GM13976 (cell line): ENCODE results near the gene UBR3.
"Not testable (repeated sequence)": the region's sequence is repeated elsewhere in the genome, so short reads cannot be mapped to it uniquely, and the experiment has no call there.

Source experiments
- DNase-seq: peaks from one replicate; pipeline ENCODE4 v3.0.0; 2012; ENCODE audit warnings: low spot score
- CTCF ChIP-seq: IDR thresholded peaks from 2 replicates; pipeline ENCODE4 v1.5.1; 2012; ENCODE audit warnings: borderline replicate concordance, mild to moderate bottlenecking; ENCODE audit not compliant: insufficient read depth; ENCODE audit errors: extremely low read depth, missing control alignments, control extremely low read depth
- in situ Hi-C: fragments of 300-500 bp; cut with MboI; formaldehyde crosslinking; loops from one replicate; pipeline ENCODE4 v1.12.0; 2022; ENCODE audit warnings: low sequenced_read_pairs, mixed read lengths, inconsistent platforms; ENCODE audit not compliant: unreplicated experiment

UBR3 gene

GRCh38 chr2:169933124-169933711, 106.0 kb downstream of the UBR3 start:
- peak; percentile 40 for DNase-seq
- in situ Hi-C loops, result loop anchor here (25.0 kb wide), 1 partner anchor 879 kb away; the partner anchor contains the start of gene GAD1
- peak; percentile 44 for TF ChIP-seq CTCF

GRCh38 chr2:169936652-169937051, 109.4 kb downstream of the UBR3 start:
- in situ Hi-C loops, result loop anchor here (25.0 kb wide), 1 partner anchor 876 kb away; the partner anchor contains the start of gene GAD1

GRCh38 chr2:169945515-169945914, 118.3 kb downstream of the UBR3 start:
- TF ChIP-seq CTCF, result no peak
- in situ Hi-C loops, result loop anchor here (25.0 kb wide), 1 partner anchor 867 kb away; the partner anchor contains the start of gene GAD1
- DNase-seq, result no peak

More at GRCh38 chr2:169936652-169937051, 109.4 kb downstream of the UBR3 start:
- DNase-seq, result not testable (repeated sequence)

GRCh38 chr2:169946092-169946491, 118.8 kb downstream of the UBR3 start:
- in situ Hi-C loops, result loop anchor here (25.0 kb wide), 1 partner anchor 866 kb away; the partner anchor contains the start of gene GAD1
- no peak for TF ChIP-seq CTCF
- no peak for DNase-seq

GRCh38 chr2:169946546-169946945, 119.3 kb downstream of the UBR3 start:
- in situ Hi-C loops, result loop anchor here (25.0 kb wide), 1 partner anchor 866 kb away; the partner anchor contains the start of gene GAD1
- no peak for TF ChIP-seq CTCF
- no peak for DNase-seq

- in situ Hi-C loops, result no loop called here
- no peak for TF ChIP-seq CTCF
- DNase-seq, result no peak
Measured at GRCh38 chr2:169955940-169956339, 128.7 kb downstream of the UBR3 start.

- in situ Hi-C loops, DNase-seq: not testable (repeated sequence)
Measured at GRCh38 chr2:169957219-169957618, 130.0 kb downstream of the UBR3 start.
